CD4-positive, alpha-beta T cell treated with Interleukin-17A for 1 hour (primary cell): ENCODE data around the gene FAM149A.
A peak's percentile ranks its signal among the peaks of the same experiment; 100 is the strongest.

Experiments
- DNase-seq: peaks from one replicate; pipeline ENCODE4 v3.0.0-alpha.2; 2020

FAM149A gene

GRCh38 chr4:186107947-186108346, 3.4 kb downstream of the FAM149A start:
- DNase-seq = no peak

DNA sequence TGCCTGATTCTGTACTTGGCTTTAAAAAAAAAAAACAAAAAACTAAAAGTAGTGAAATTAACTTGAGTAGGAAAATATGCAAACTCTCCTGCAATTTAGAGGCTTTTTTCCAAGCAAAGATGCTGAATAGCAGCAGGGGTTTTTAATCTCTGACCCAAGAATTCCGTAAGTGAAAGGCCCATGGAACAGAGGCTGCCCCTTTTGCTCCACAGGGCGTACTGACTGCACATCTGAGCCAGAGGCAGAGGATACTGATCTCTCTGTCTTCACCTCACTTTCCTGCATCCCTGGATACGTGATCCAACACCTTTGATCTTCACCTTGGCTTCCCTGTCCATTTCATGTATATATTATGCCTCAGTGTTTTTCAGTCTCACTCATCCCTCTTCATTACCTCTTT, 3.9 kb downstream of the FAM149A start:
- DNase-seq = no peak

GRCh38 chr4:186109245-186109644, 4.7 kb downstream of the FAM149A start:
- no peak for DNase-seq

- no peak for DNase-seq
Measured at GRCh38 chr4:186116697-186117096, 12.2 kb downstream of the FAM149A start.

DNA sequence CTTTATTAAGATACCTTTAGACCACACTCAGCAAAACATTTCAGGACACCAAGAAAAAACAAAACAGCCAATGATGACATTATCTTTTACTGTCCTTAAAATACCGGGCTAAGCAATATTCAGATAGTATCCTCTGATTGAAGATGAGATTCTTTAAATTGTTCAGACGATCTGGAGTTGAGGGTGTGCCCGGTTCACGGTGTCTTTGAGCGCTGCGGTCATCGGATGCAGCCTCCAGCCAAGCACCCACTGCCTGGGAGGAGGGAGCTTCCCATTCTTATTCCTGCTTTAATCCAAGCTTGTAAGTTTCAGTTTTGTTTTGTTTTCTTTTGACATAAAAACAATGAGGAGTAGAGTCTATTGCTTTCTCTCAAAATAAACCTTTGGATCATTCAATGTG, 14.1 kb downstream of the FAM149A start:
- DNase-seq = no peak

- DNase-seq = no peak
Measured at GRCh38 chr4:186121057-186121456, 16.6 kb downstream of the FAM149A start.

GRCh38 chr4:186128842-186129241, 24.3 kb downstream of the FAM149A start:
- DNase-seq = no peak

GRCh38 chr4:186131935-186132334, 27.4 kb downstream of the FAM149A start:
- no peak for DNase-seq

GRCh38 chr4:186132577-186133242, 28.2 kb downstream of the FAM149A start:
- DNase-seq = no peak

DNA sequence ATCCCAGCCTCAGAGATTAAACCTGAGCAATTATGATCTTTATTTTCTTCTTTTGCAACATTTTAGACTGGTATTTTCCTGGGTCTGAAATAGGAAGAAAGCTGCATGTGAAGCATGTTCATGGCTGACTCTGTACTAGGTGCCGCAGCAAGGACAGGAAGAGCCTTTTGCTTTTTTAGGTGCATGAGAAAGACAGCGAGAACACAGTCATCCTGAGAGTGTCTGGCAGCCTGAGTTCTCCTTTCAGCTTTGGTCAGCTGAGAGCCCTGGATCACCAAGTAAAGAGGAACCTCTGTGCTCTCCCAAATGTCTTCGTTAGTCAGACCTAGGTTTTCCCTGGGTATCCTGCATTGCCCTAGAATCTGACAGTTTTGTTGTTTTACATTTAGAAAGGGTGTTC, 29.8 kb downstream of the FAM149A start:
- DNase-seq = no peak

GRCh38 chr4:186134861-186135260, 30.4 kb downstream of the FAM149A start:
- DNase-seq = no peak

GRCh38 chr4:186137196-186137794, 32.8 kb downstream of the FAM149A start:
- peak; percentile 24 for DNase-seq

- DNase-seq = no peak
Measured at GRCh38 chr4:186144198-186144945, 39.9 kb downstream of the FAM149A start.

DNA sequence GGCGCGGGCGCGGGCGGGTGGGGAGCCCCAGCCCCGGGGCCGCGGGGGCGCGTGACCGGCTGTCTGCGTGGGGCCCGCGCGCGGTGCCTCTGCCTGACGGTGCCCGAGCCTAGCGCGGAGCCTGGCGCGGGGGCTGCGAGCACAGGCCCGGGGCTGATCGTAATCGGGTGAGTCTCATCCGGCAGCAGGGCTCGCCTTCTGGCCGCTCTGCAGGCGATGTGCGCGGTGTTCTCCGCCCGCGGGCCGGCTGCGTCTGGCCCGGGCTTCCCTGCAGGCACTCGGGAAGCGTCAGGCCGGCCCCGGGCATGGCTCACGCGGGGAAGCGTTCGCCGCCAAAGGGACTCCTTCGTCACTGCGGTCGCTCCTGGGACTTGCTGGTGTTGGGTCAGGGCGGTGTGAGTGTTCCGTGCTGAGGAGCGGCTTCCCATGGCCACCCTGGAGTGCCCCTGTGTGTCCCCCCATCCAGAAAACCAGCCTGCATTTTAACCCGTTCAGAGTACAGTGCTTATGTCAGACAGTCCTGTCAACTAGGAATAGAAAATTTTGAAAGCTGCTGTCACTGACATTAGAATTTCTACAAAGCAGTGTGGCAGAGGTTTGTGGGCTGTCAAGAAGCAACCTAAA, 40.6 kb downstream of the FAM149A start:
- no peak for DNase-seq

- no peak for DNase-seq
Measured at GRCh38 chr4:186146458-186146857, 42.0 kb downstream of the FAM149A start.

DNA sequence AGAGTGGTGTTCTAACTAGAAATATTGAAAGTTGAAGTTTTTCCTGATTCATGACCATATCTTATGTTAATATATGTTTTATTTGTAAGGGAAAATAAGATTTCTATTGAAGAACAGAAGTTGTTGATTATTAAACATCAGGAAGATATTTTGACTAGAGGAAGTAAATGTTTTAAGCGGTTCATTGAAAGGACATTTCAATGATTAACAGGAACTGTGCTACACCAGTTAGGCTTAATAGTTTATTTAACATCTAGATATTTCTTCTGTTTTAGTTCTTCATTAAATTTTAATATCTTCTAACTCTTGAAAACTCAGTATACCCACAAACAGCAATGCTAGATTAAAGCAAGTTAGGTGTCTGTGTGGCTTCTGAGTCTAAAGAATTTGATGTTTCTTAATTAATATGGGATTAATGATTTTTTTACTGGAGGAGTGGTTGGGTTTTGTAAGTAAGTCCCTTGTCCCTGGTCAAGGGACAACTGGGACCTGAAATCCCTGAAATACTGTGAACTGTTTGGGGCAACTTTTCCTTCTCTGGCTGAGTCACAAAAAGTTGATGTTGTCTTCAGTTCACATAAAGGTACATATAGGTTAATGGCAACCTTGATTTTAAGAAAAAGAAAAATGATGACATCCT, 44.0 kb downstream of the FAM149A start:
- DNase-seq = no peak

- DNase-seq = no peak
Measured at GRCh38 chr4:186149872-186150271, 45.4 kb downstream of the FAM149A start.

- DNase-seq = no peak
Measured at GRCh38 chr4:186150926-186151325, 46.4 kb downstream of the FAM149A start.

DNA sequence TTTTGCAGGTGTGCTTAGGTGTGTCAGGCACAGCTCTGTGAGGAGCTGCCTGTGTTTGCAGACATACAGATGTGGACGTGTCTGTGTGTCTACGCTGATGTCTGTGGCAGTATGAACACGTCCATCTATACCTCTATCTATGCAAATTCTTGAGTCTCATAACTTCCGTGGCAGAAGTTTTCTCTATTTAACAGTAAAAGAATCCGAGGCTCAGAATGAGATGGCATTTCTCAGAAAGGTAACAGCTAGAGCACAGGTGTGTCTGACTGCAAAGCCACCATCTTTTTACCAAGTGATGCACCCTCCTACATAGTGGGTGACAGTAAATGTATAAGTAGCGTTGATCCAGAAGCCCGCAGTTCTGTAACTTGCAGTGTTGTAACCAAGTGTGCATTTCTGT, 47.0 kb downstream of the FAM149A start:
- no peak for DNase-seq

DNA sequence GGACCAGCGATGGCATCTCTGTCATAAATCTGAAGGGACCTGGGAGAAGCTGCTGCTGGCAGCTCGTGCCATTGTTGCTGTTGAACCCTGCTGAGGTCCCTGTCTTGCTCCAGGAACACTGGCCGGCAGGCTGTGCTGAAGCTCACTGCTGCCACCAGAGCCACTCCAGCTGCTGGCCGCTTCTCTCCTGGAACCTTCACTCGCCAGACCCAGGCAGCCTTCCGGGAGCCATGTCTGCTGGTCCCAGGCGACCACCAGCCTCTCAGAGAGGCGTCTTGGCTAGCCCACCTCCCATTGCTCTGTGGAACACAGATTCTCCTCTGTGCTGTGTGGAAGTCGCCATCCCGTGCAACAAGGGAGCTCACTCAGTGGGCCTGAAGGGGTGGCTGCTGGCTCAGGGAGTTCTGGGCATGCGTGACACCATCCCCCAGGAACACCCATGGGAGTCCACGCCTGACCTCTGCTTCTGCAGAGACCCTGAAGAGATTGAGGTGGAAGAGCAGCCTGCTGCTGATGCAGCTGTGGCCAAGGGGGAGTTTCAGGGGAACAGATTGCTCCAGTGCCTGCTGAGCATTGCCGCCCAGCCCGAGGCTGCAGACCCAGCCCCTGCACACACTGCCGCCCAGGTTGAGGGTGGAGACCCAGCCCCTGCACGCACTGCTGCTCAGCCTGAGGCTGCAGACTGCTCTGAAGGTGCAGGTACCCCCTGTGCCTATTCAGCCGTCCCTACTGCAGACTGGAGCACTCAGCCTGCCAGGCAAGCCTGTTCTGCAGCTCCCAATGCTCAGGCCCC, 53.7 kb downstream of the FAM149A start:
- no peak for DNase-seq

- no peak for DNase-seq
Measured at GRCh38 chr4:186158966-186159365, 54.5 kb downstream of the FAM149A start.

DNA sequence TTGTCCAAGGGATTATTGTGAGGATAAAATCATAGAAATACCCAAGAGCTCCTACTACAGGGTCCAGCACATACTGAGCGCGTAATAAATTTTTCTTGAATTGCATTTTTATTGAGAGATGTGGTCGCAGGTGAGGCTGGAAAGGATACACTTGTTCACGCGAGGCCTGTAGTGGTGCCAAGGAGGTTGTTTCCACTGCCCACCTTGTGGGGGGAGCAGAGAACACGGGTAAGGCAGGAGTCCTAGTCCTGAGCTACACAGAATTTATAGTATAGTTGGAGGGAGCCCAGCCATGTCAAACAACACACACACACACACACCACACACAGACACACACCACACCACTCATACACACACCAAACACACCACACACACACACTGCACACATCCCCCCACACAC, 55.1 kb downstream of the FAM149A start:
- DNase-seq = no peak
